BJ (cell line): ENCODE measurements around the gene ZNF415. TPM values are rescaled to one million over a fixed set of nuclear protein-coding genes. Genes with fewer than 3 reads are reported as not detected.
"Not testable (repeated sequence)": the region's sequence is repeated elsewhere in the genome, so short reads cannot be mapped to it uniquely, and the experiment has no call there.

Source experiments
- CTCF ChIA-PET: fragments of 350-600 bp; formaldehyde crosslinking; extraction: SDS; loops from one replicate; lab custom pipeline; 2021; ENCODE audit warnings: antibody characterized with exemption, inconsistent platforms; lab: Yijun Ruan, JAX
- POLR2A ChIA-PET: fragments of 300-600 bp; sonication (Branson Sonifier 250); formaldehyde crosslinking; extraction: SDS; loops from one replicate; lab custom pipeline; 2021; ENCODE audit warnings: antibody characterized with exemption; lab: Charles Lee
- DNase-seq: peaks from one replicate; pipeline ENCODE4 v3.0.0-alpha.2; 2011; ENCODE audit warnings: low read depth
- H3K27me3 ChIP-seq: 2 replicates; pipeline ENCODE4 v1.6.0; 2011; ENCODE audit warnings: low read length; ENCODE audit not compliant: control insufficient read depth, insufficient read depth
- H3K36me3 ChIP-seq: 2 replicates; pipeline ENCODE4 v1.5.1; 2011; ENCODE audit warnings: low read length; ENCODE audit not compliant: control insufficient read depth, insufficient read depth
- H3K4me3 ChIP-seq: 2 replicates; pipeline ENCODE4 v1.5.1; 2011; ENCODE audit warnings: low read depth, mild to moderate bottlenecking, control low read depth, low read length
- polyA plus RNA-seq: library from polyadenylated mRNA; depleted of rRNA; stranded (reverse); fragments of >200 nt; gene quantifications from 2 replicates; pipeline ENCODE4 v1.2.3, GENCODE V29; 2011
- TF ChIP-seq, protein P1 (sequence below): IDR thresholded peaks from 2 replicates; pipeline ENCODE4 v1.5.1; 2011; ENCODE audit warnings: low read depth, mild to moderate bottlenecking, control low read depth, inconsistent platforms, low read length, moderate library complexity; ENCODE audit not compliant: insufficient read depth

Gene ZNF415
- polyA plus RNA-seq, 1 experiment: 4.6 TPM

DNA sequence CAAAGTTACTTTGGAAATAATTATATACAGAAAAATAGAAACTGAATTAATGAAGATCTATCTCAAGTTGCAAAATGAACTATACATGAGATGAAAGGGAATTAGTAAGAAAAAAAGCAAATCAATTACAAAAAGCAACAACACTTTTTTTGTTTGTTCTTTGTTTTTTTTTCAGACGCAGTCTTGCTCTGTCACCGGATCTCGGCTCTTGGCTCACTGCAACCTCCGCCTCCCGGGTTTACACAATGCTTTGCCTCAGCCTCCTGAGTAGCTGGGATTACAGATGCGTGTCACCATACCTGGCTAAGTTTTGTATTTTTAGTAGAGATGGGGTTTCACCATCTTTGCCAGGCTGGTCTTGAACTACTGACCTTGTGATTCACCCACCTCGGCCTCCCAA is 2.2 kb downstream of the ZNF415 start:
- DNase-seq: no peak
- TF ChIP-seq, protein P1, sequence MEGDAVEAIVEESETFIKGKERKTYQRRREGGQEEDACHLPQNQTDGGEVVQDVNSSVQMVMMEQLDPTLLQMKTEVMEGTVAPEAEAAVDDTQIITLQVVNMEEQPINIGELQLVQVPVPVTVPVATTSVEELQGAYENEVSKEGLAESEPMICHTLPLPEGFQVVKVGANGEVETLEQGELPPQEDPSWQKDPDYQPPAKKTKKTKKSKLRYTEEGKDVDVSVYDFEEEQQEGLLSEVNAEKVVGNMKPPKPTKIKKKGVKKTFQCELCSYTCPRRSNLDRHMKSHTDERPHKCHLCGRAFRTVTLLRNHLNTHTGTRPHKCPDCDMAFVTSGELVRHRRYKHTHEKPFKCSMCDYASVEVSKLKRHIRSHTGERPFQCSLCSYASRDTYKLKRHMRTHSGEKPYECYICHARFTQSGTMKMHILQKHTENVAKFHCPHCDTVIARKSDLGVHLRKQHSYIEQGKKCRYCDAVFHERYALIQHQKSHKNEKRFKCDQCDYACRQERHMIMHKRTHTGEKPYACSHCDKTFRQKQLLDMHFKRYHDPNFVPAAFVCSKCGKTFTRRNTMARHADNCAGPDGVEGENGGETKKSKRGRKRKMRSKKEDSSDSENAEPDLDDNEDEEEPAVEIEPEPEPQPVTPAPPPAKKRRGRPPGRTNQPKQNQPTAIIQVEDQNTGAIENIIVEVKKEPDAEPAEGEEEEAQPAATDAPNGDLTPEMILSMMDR: no peak
- Histone ChIP-seq H3K36me3 (no peaks in the 10 kb centered on the region), H3K4me3 (no peak overlapping the region), H3K27me3 (no peaks in the 10 kb centered on the region)
- POLR2A ChIA-PET: no interaction called here
- CTCF ChIA-PET: no interaction called here

DNA sequence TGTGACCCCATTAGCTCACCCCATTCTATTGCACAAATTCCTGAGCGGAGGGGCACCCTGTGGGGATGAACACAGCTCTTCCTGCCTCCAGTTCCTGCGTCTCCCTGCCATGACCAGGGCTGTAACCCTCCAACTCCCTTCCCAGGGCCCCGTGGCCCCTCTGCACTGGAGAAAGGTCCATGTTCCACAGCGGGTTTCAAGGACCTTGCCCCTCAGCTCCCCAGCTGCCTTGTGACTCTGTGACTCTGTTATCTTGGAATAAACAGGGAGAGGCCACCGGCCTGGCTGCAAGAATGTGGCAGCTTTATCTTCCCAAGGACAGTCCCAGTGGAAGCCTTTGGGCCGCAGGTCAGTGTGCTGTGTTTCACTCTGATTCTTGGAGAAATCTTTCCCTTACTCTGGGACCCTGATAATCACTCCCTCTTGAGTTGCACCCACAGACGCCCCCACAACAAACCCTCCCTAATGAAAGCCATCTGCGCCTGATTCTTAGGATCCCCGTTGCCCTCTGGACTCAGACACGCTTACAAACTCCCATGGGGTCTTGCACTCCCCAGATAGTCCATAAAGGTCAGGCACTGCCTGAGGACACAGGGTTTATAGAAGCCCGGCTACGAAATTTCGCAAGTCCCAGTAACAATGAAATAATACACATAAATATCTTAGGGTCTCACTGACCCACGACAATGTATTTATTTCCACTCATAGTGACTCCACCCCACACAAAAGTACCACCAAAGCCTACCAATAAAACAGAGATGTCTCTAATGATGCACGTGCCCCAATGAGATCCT is 5.8 kb downstream of the ZNF415 start:
- POLR2A ChIA-PET, H3K36me3 ChIP-seq, H3K4me3 ChIP-seq, CTCF ChIA-PET, DNase-seq, H3K27me3 ChIP-seq: not testable (repeated sequence)

DNA sequence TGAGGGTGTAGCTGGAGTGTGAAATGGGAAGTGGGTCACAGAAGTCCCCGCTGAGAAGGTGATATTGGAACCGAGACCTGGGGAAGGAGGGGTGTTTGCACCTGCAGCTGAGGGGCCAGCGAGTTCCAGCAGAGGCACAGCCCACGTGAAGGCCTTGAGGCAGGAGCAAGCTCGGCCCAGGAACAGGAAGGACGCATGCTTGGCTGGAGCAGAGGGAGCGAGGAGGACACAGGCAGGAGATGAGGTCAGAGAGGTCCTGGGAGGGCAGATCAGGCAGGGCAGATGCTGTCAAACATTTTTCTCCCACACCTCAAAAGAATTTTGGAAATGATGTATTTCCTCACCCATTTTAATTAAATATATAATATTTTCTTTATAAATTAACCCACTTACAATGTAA is 9.3 kb downstream of the ZNF415 start:
- DNase-seq: no peak
- POLR2A ChIA-PET: no interaction called here
- TF ChIP-seq, protein P1: no peak
- CTCF ChIA-PET: no interaction called here
- H3K36me3 ChIP-seq: no peaks in the 10 kb centered on the region; the same call in 1 of the 2 replicates
- no peak overlapping the region for H3K4me3 ChIP-seq
- no peaks in the 10 kb centered on the region for H3K27me3 ChIP-seq

DNA sequence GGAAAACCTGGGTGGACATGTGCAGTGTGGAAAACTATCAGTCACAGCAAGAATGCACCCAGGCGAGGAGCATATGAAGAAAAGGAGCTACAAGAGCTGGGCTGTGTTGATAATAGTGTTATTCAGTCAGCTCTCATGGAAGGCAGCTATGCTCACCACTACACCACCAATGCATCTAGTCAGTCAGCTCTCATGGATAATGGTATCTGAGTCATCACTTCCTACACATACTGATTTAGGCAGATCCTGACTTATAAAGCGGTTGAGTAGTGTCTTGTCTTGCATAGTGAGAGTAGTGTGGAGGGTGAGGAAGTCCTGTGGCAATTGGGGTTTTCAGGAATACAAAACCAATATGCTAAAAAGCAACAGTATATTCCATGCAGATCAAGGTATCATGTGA is 20.4 kb downstream of the ZNF415 start:
- DNase-seq: no peak
- H3K4me3 ChIP-seq: no peak overlapping the region
- CTCF ChIA-PET: no interaction called here
- TF ChIP-seq, protein P1: no peak
- H3K27me3 ChIP-seq: no peaks in the 10 kb centered on the region
- POLR2A ChIA-PET: no interaction called here
- peaks cover 2% of the 10 kb centered on the region for H3K36me3 ChIP-seq

DNA sequence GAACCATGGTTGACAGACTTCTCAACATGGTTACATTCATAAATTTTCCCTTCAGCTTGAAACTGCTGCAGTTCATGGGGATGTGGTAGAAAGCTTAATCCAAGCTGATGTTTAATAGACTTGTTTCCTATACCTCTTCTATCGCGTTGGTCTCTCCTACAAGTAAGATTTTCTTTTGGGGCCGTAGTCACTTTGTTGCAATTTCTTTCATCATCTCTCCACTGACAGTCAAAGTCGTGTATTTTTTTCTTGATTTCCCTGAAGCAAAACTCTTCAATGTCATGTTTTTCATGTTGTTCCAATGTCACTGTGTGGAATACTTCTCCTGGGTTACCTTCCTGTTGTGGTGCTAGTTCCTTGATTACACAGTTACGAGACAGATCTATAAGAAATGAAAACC is 23.2 kb downstream of the ZNF415 start:
- no peak for DNase-seq
- Histone ChIP-seq H3K36me3 (no peaks in the 10 kb centered on the region), H3K4me3 (no peak overlapping the region), H3K27me3 (no peaks in the 10 kb centered on the region)
- ChIA-PET POLR2A (no interaction called here), CTCF (no interaction called here)
- TF ChIP-seq, protein P1: no peak
